DOHH2 (cell line): ENCODE data around the gene ZNF146.
"Not testable (repeated sequence)": the region's sequence is repeated elsewhere in the genome, so short reads cannot be mapped to it uniquely, and the experiment has no call there.

Source experiments
- H3F3A ChIP-seq: fragments of 200-600 bp; sonication (generic), shearing (Covaris generic); 2 replicates; pipeline ENCODE4 v1.6.0; 2016; ENCODE audit warnings: antibody characterized with exemption, mild to moderate bottlenecking; ENCODE audit not compliant: control insufficient read depth, insufficient read depth
- H3K27ac ChIP-seq: fragments of 200-600 bp; sonication (generic); 2 replicates; pipeline ENCODE4 v1.5.1; 2014; ENCODE audit warnings: low read depth, mild to moderate bottlenecking, low read length, moderate library complexity
- H3K27me3 ChIP-seq: fragments of 200-600 bp; sonication (generic); 2 replicates; pipeline ENCODE4 v1.6.1; 2014; ENCODE audit warnings: mild to moderate bottlenecking, low read length, mixed read lengths; ENCODE audit not compliant: control insufficient read depth
- H3K36me3 ChIP-seq: fragments of 200-600 bp; sonication (generic); 2 replicates; pipeline ENCODE4 v1.6.1; 2014; ENCODE audit warnings: mild to moderate bottlenecking, low read length, moderate library complexity, mixed read lengths; ENCODE audit not compliant: control insufficient read depth
- H3K4me1 ChIP-seq: fragments of 200-600 bp; sonication (generic); 2 replicates; pipeline ENCODE4 v1.6.1; 2014; ENCODE audit warnings: mild to moderate bottlenecking, low read length, mixed read lengths; ENCODE audit not compliant: control insufficient read depth
- H3K4me2 ChIP-seq: fragments of 200-600 bp; sonication (generic); 2 replicates; pipeline ENCODE4 v1.6.0; 2014; ENCODE audit warnings: mild to moderate bottlenecking, low read length, moderate library complexity
- H3K4me3 ChIP-seq: fragments of 200-600 bp; sonication (generic); 2 replicates; pipeline ENCODE4 v1.5.1; 2014; ENCODE audit warnings: mild to moderate bottlenecking, low read length, mixed read lengths
- H3K79me2 ChIP-seq: fragments of 200-600 bp; sonication (generic); 2 replicates; pipeline ENCODE4 v1.6.1; 2014; ENCODE audit warnings: mild to moderate bottlenecking, low read length, mixed read lengths; ENCODE audit not compliant: control insufficient read depth
- H3K9me2 ChIP-seq: fragments of 200-600 bp; sonication (generic); replicated peaks from 2 replicates; pipeline ENCODE4 v1.6.1; 2014; ENCODE audit warnings: mild to moderate bottlenecking, low read length, mixed read lengths; ENCODE audit not compliant: control insufficient read depth
- H3K9me3 ChIP-seq: fragments of 200-600 bp; sonication (generic); 2 replicates; pipeline ENCODE4 v1.6.1; 2014; ENCODE audit warnings: antibody characterized with exemption, low read length, mixed read lengths; ENCODE audit not compliant: control insufficient read depth, insufficient read depth
- H4K20me1 ChIP-seq: fragments of 200-600 bp; sonication (generic); 2 replicates; pipeline ENCODE4 v1.6.0; 2014; ENCODE audit warnings: low read depth, mild to moderate bottlenecking, antibody characterized with exemption, low read length, moderate library complexity; ENCODE audit not compliant: control insufficient read depth, insufficient read depth
- CTCF ChIP-seq: fragments of 200-600 bp; sonication (generic); IDR thresholded peaks from one replicate; pipeline ENCODE4 v1.5.1; 2014; ENCODE audit warnings: antibody characterized with exemption, mild to moderate bottlenecking, low read depth, low read length; ENCODE audit not compliant: poor library complexity, severe bottlenecking
- EZH2phosphoT487 ChIP-seq: fragments of 200-600 bp; sonication (generic); IDR thresholded peaks from 2 replicates; pipeline ENCODE4 v1.6.1; 2017; ENCODE audit warnings: borderline replicate concordance, mild to moderate bottlenecking, antibody characterized with exemption, low read length, moderate library complexity, mixed read lengths

ZNF146 gene

GRCh38 chr19:36214386-36215275 lies at the start of gene ZNF146, which contains the start of gene ZNF565:
Gene ZNF146, plus strand, starts transcription at chr19:36215106. Its CDS starts 21,335 bp downstream, at chr19:36236441.
Gene ZNF565, minus strand, starts transcription at chr19:36214665. Its CDS starts 12,680 bp downstream, at chr19:36201985.
- H3K27me3 ChIP-seq, result no peaks in the 10 kb centered on the region
- H3K9me2 ChIP-seq, result no peaks in the 10 kb centered on the region
- TF ChIP-seq EZH2phosphoT487, result no peak
- TF ChIP-seq CTCF, result no peak
- H3K4me1 ChIP-seq, result peaks cover 22% of the 10 kb centered on the region
- peak within 1 kb of the TSS; percentile 98 for H3K4me3 ChIP-seq
- 0 out of 2 replicates have a peak, but pooled peaks cover 1% of the 10 kb centered on the region for H3F3A ChIP-seq
- peaks cover 6% of the 10 kb centered on the region; the same call in 1 of the 2 replicates for H4K20me1 ChIP-seq
- H3K36me3 ChIP-seq, result peaks cover 30% of the 10 kb centered on the region
- peaks cover 60% of the 10 kb centered on the region for H3K79me2 ChIP-seq
- peak within 1 kb of the TSS; percentile 100 for H3K4me2 ChIP-seq
- no peaks in the 10 kb centered on the region for H3K9me3 ChIP-seq
- H3K27ac ChIP-seq, result peak within 1 kb of the TSS; percentile 76

GRCh38 chr19:36169084-36169760 lies 45.7 kb upstream of the ZNF146 start:
- H3K79me2 ChIP-seq, result no peaks in the 10 kb centered on the region
- no peak overlapping the region for H3K4me3 ChIP-seq
- H3K9me3 ChIP-seq, result no peaks in the 10 kb centered on the region
- no peaks in the 10 kb centered on the region for H3K36me3 ChIP-seq
- H3K4me2 ChIP-seq, result no peak overlapping the region
- H3K27me3 ChIP-seq, result no peaks in the 10 kb centered on the region
- H3K27ac ChIP-seq, result no peak overlapping the region
- no peaks in the 10 kb centered on the region for H3K4me1 ChIP-seq
- no peaks in the 10 kb centered on the region for H4K20me1 ChIP-seq
- TF ChIP-seq CTCF (no peak), EZH2phosphoT487 (no peak)
- H3F3A ChIP-seq, result no peaks in the 10 kb centered on the region
- no peaks in the 10 kb centered on the region for H3K9me2 ChIP-seq

- H3K27ac ChIP-seq, result no peak overlapping the region
- no peaks in the 10 kb centered on the region for H3K4me1 ChIP-seq
- H3K9me2 ChIP-seq, result no peaks in the 10 kb centered on the region
- H3F3A ChIP-seq, result no peaks in the 10 kb centered on the region
- no peaks in the 10 kb centered on the region for H3K9me3 ChIP-seq
- H4K20me1 ChIP-seq, result no peaks in the 10 kb centered on the region
- no peaks in the 10 kb centered on the region for H3K79me2 ChIP-seq
- no peak overlapping the region for H3K4me3 ChIP-seq
- H3K27me3 ChIP-seq, result no peaks in the 10 kb centered on the region
- no peak for TF ChIP-seq CTCF
- no peak for TF ChIP-seq EZH2phosphoT487
- H3K4me2 ChIP-seq, result no peak overlapping the region
- no peaks in the 10 kb centered on the region for H3K36me3 ChIP-seq
Measured at GRCh38 chr19:36172852-36173251, 42.1 kb upstream of the ZNF146 start.

GRCh38 chr19:36173846-36174245 lies 41.1 kb upstream of the ZNF146 start:
- H3F3A ChIP-seq, H3K9me2 ChIP-seq, H3K27me3 ChIP-seq, H3K9me3 ChIP-seq, H4K20me1 ChIP-seq, H3K27ac ChIP-seq, H3K4me3 ChIP-seq, H3K4me2 ChIP-seq, H3K4me1 ChIP-seq, H3K36me3 ChIP-seq, H3K79me2 ChIP-seq: not testable (repeated sequence)

DNA sequence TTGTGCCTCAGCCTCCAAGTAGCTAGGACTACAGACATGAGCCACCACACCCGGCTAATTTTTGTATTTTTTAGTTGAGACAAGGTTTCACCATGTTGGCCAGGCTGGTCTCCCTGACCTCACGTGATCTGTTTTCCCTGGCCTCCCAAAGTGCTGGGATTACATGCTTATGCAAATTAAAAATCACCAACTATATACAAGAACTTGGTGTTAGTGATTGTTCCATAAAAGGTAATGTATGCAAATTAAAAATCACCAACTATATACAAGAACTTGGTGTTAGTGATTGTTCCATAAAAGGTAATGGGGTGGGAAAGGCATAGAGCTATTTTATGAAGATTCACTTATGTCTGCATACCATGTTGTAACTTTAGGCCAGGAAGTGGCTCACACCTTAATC lies 35.8 kb upstream of the ZNF146 start:
- H3K4me1 ChIP-seq, H3F3A ChIP-seq: not testable (repeated sequence)

More for the DNA sequence above, 35.8 kb upstream of the ZNF146 start:
- not testable (repeated sequence) for H3K9me3 ChIP-seq, H3K9me2 ChIP-seq, H4K20me1 ChIP-seq, H3K4me2 ChIP-seq, H3K27ac ChIP-seq, H3K79me2 ChIP-seq, H3K36me3 ChIP-seq, H3K27me3 ChIP-seq, H3K4me3 ChIP-seq
